Gastroesophageal sphincter (tissue), 3 donors: Measurements from ENCODE around the gene SLAMF8.

Experiments used
- CTCF ChIP-seq, 4 experiments: fragments of 200-600 bp in 2 of 4; fragments of 450-650 bp in 2 of 4; sonication (generic) in 1 of 4; IDR thresholded peaks; one replicate each; pipeline ENCODE4 v1.5.1; 2017 to 2019; ENCODE audit warnings: antibody characterized with exemption in 4 of 4, mild to moderate bottlenecking in 2 of 4, moderate library complexity in 2 of 4
- EP300 ChIP-seq: sonication (generic); formaldehyde crosslinking; IDR thresholded peaks from one replicate; pipeline ENCODE4 v1.6.1; 2017; ENCODE audit warnings: antibody characterized with exemption, mild to moderate bottlenecking
- POLR2A ChIP-seq, 2 donors: fragments of 450-650 bp; IDR thresholded peaks; one replicate each; pipeline ENCODE4 v1.6.1; 2017; ENCODE audit warnings: antibody characterized with exemption in 2 of 2, mild to moderate bottlenecking in 2 of 2, moderate library complexity in 1 of 2
- POLR2AphosphoS5 ChIP-seq: sonication (generic); formaldehyde crosslinking; IDR thresholded peaks from one replicate; pipeline ENCODE4 v1.6.1; 2017; ENCODE audit warnings: antibody characterized with exemption

GRCh38 chr1:159795534-159795933 lies 31.1 kb upstream of the SLAMF8 start:
- TF ChIP-seq POLR2A (IDR thresholded peaks at IDR 0.05) (no peak), CTCF (IDR thresholded peaks at IDR 0.05) (no peak), POLR2AphosphoS5 (no peak), EP300 (no peak)
